IPS-NIHi11 (cell line): ENCODE measurements around the gene METTL6.
A peak's percentile ranks its signal among the peaks of the same experiment; 100 is the strongest.
"Not testable (repeated sequence)": the region's sequence is repeated elsewhere in the genome, so short reads cannot be mapped to it uniquely, and the experiment has no call there.

Experiments used
- DNase-seq: peaks from one replicate; pipeline ENCODE4 v3.0.0; 2012; ENCODE audit warnings: mixed read lengths, low spot score

Gene METTL6

GRCh38 chr3:15404767-15405166 lies 22.6 kb downstream of the METTL6 start:
- DNase-seq: no peak

DNA sequence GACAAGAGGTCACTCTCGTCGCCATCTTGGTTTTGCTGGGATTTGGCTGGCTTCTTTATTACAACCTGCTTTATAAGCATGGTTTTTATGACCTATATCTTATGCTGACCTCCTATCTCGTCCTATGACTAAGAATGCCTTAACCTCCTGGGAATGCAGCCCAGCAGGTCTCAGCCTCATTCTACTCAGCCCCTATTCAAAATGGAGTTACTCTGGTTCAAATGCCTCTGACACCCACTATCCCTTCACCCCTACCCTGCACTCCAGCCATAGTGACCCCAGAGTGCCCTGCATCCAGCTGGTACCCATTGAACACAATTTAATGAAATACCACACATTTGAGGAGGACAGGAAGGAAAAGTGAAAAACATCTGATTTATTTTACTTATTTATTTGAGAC lies 23.4 kb downstream of the METTL6 start:
- DNase-seq: no peak

DNA sequence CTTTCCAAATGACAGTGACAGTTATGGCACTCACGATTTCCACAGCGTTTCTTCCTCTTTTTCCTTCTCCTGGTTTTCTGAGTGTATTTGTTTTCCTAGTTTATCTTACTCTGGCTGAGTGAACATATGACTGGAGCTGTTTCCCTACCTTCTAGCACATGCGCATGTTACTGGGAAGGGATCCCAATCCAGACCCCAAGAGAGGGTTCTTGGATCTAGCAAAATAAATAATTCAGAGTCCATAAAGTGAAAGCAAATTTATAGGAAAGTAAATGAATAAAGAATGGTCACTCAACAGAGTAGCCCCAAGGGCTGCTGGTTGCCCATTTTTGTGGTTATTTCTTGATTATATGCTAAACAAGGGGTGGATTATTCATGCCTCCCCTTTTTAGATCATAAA lies 23.8 kb downstream of the METTL6 start:
- no peak for DNase-seq

GRCh38 chr3:15401936-15402335 lies 25.4 kb downstream of the METTL6 start:
- no peak for DNase-seq

- no peak for DNase-seq
Measured at GRCh38 chr3:15399970-15400369, 27.4 kb downstream of the METTL6 start.

DNA sequence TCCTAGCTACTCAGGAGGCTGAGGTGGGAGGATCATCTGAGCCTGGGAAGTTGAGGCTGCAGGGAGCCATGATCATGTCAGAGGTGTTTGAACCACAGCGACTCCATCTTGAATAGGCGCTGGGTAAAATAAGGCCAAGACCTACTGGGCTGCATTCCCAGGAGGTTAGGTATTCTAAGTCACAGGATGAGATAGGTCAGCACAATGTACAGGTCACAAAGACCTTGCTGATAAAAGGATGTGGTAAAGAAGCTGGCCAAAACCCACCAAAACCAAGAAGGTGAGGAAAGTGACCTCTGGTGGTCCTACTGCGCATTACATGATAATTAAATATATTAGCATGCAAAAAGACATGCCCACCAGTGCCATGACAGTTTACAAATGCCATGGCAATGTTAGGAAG lies 28.6 kb downstream of the METTL6 start:
- DNase-seq: not testable (repeated sequence)

DNA sequence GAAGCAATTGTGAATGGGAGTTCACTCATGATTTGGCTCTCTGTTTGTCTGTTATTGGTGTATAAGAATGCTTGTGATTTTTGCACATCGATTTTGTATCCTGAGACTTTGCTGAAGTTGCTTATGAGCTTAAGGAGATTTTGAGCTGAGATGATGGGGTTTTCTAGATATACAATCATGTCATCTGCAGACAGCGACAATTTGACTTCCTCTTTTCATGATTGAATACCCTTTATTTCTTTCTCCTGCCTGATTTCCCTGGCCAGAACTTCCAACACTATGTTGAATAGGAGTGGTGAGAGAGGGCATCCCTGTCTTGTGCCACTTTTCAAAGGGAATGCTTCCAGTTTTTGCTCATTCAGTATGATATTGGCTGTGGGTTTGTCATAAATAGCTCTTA lies 34.1 kb downstream of the METTL6 start:
- DNase-seq: not testable (repeated sequence)

GRCh38 chr3:15391007-15391406 lies 36.3 kb downstream of the METTL6 start:
- no peak for DNase-seq

DNA sequence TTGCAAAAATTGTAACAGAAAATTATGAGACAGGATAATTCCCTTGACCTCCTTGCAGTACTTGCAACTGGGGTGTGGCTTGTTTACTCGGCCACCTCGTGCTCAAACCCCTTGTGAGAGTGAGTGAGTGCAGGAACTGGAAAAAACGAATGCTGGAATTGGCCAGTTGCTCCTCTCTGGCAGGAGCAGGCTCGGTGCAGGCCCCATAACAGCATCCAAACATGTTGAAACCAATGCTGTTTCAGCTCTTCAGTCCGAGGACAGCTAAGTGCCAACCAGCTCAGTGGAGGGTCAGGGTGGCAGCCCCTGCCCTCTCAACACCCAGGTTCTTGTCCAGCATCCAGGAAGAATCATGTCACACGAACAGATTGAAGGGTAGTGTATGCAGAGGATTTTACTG lies 36.9 kb downstream of the METTL6 start:
- no peak for DNase-seq

DNA sequence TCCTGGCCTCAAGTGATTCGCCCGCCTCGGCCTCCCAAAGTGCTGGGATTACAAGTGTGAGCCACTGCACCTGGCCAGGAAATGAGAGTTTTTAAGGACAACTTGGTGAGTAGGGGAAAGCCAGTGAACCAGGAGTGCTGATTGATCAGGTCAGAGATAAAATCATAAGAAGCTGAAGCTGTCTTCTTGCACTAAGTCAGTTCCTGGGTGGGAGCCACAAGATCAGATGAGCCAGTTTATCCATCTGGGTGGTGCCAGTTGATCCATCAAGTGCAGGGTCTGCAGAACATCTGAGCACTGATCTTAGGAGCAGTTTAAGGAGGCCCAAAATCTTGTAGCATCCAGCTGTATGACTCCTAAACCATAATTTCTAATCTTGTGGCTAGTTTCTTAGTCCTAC lies 39.0 kb downstream of the METTL6 start:
- DNase-seq: not testable (repeated sequence)

- DNase-seq: no peak
Measured at GRCh38 chr3:15387735-15388134, 39.6 kb downstream of the METTL6 start.

DNA sequence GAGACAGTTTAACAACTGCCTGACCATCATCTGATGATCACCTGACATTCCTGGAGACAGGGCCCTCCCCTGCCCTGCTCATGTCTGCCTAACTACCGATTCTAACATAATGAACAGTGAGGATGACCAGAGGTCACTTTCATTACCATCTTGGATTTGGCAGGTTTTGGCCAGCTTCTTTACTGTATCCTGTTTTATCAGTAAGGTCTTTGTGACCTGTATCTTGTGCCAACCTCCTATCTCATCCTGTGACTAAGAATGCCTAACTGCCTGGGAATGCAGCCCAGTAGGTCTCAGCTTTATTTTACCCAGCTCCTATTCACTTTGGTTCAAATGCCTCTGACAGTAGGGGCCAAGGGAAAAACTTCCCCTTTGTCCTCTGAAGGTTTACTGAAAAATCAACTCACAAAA lies 40.2 kb downstream of the METTL6 start:
- DNase-seq: no peak

DNA sequence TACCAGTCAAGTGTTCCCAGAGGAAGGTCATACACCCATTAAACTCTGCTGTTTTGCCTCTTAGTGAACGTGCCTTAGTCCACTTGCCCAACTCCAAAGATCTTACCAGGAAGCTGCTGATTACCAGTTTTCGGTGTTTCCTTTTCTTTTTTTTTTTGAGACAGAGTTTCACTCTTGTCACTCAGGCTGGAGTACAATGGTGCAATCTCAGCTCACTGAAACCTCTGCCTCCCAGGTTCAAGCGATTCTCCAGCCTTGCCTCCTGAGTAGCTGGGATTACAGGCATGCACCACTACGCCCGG lies 40.7 kb downstream of the METTL6 start:
- not testable (repeated sequence) for DNase-seq

DNA sequence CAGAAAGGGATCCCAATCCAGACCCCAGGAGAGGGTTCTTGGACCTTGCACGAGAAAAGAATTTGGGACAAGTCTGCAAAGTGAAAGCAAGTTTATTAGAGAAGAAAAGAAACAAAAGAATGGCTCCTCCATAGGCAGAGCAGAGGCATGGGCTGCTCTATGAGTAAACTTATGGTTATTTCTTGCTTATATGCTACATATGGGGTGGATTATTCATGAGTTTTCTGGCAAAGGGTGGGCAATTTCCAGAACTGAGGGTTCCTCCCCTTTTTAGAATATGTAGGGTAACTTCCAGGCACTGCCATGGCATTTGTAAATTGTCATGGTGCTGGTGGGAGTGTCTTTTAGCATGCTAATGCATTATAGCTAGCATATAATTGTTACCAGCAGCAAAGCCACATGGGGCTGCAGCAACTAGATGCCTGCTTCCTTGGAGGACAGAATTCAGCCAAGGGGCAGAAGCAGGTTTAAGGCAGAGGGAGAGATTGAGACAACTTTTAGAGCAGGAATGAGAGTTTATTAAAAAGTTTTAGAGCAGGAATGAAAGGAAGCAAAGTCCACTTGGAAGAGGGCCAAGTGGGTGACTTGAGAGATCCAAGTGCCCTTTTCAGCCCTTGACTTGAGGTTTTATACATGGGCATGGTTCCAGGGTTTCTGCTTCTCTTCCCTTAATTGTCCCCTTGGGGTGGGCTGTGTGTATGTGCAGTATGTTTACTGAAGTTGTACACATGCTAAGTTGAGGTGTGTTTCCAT lies 41.3 kb downstream of the METTL6 start:
- DNase-seq: no peak

DNA sequence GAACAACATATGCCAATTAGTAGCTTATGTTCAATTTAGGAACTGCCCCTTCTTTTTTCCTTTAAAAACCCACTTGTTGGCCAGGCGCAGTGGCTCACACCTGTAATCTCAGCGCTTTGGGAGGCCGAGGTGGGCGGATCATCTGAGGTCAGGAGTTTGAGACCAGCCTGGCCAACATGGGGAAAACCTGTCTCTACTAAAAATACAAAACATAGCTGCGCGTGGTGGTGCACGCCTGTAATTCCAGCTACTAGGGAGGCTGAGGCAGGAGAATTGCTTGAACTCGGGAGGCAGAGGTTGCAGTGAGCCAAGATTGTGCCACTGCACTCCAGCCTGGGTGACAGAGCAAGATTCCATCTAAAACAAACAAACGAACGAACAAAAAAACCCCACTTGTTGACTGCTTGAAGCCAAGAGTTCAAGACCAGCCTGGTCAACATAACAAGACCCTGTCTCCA lies 42.1 kb downstream of the METTL6 start:
- DNase-seq: not testable (repeated sequence)

GRCh38 chr3:15384510-15385237 lies 42.7 kb downstream of the METTL6 start:
- DNase-seq: no peak

GRCh38 chr3:15382405-15382923 lies 44.9 kb downstream of the METTL6 start:
- no peak for DNase-seq

DNA sequence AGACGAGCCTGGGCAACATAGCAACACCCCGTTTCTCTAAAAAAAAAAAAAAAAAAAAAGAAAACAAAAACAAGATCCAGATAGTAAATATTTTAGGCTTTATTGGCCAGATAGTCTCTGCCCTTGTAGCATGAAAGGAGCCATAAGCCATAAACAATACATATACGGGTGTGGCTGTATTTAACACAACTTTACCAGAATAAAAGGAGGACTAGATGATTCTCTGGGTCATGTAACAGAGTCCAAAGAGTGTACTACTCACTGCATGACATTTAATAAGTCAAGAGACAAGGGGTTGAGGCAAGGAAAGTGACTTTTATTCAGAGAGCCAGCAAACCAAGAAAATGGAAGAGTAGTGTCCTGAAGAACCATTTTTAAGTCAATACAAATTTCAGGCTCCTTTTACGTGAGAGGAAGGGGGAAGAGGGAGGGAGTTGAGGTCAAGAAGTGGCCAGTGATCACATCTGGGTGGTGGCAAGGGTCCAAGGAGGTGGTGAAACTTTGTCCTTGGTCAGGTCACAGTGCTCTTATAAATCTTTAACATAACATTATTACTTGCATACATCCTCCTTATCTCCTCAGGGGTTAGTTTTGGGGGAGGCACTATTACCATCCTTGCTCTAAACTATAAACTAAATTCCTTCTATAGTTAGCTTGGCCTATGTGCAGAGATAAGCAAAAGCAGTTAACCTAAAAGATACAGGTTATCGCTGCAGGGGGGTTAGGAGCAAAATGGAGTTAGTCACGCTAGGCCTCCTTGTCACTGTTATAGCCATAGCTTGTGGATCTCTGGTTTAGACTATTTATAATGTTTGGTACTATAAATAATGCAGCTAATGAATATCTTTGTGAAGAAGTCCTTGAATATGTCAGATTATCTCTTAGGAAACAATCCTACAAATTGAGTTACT lies 46.1 kb downstream of the METTL6 start:
- DNase-seq: no peak

DNA sequence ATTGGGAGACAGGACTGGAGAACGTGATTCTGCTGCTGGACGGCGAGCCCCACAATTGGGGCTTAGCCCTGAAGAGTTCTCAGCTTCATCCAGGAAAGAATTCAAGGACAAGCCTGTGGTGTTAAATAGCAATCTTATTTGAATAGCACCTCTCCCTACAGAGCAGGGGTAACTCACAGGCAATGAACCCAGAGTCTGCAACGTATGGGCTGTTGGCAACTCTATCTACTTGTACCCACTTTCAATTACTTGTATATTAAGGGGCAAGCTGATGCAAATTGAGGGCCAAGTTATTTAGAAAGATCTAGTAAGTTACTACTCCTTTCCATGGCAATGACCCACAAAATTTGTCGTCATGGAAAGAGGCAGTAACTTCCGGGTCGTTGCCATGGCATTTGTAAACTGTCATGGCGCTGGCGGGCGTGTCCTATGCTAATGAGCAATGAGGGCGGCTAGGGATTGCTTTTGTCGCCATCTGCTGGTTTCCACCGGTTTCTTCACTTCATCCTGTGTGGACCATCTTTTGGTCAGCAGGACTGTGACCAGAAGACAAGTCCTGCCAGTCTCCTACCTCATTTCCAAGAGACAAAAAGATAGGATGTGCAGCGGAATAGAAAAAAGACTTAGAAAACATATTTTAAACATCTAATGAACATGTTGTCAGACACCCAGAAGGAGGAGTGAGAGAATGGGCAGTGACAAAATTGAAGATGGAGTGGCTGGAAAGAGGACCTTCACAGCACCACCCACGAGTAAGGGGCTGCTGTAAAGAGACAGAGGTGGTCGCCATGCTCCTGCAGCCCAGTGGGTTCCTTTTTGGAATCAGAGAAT lies 49.2 kb downstream of the METTL6 start:
- DNase-seq: peak; percentile 75

- no peak for DNase-seq
Measured at GRCh38 chr3:15375461-15376000, 51.8 kb downstream of the METTL6 start.

DNA sequence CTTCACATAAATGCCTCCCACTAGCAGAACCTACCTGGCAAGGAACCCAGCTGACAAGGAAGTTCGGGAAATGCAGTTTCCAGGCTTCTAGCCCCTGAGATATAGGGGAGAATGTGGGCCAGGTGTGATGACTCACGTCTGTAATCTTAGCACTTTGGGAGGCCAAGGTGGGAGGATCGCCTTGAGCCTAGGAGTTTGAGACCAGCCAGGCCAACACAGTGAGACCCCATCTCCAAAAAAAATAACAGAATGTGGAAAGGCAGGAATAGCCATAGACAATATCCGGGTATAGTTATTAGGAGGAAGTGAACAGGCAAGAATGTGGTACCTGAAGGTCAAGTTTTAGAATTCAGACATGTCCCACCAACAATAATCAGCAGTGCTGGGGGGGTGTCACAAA lies 54.4 kb downstream of the METTL6 start:
- DNase-seq: no peak
